GM18505 (cell line): Measurements from ENCODE around the gene ALPL.
"Not testable (repeated sequence)": the region's sequence is repeated elsewhere in the genome, so short reads cannot be mapped to it uniquely, and the experiment has no call there.

Experiments used
- ATAC-seq: cut with Tn5 transposase; IDR thresholded peaks from one replicate; pipeline ENCODE4 v1.9.1; 2021; ENCODE audit not compliant: unreplicated experiment
- POLR2A ChIP-seq: IDR thresholded peaks from 4 replicates; pipeline ENCODE4 v1.6.1; 2011; ENCODE audit warnings: borderline replicate concordance; ENCODE audit not compliant: insufficient read depth, insufficient read length; ENCODE audit errors: extremely low read depth

Gene ALPL

GRCh38 chr1:21509351-21510112, at the start of gene ALPL:
Gene ALPL (plus strand): TSS chr1:21509423. CDS start chr1:21554082, 44,659 bp downstream.
- ATAC-seq: no peak
- TF ChIP-seq POLR2A: no peak

- not testable (repeated sequence) for ATAC-seq
Measured at GRCh38 chr1:21465127-21465526, 44.1 kb upstream of the ALPL start.

- not testable (repeated sequence) for ATAC-seq
Measured at GRCh38 chr1:21467946-21468345, 41.3 kb upstream of the ALPL start.

- no peak for ATAC-seq
- no peak for TF ChIP-seq POLR2A
Measured at GRCh38 chr1:21468599-21468998, 40.6 kb upstream of the ALPL start.

- no peak for ATAC-seq
- no peak for TF ChIP-seq POLR2A
Measured at GRCh38 chr1:21469581-21469980, 39.6 kb upstream of the ALPL start.

- TF ChIP-seq POLR2A: no peak
- no peak for ATAC-seq
Measured at GRCh38 chr1:21472861-21473260, 36.4 kb upstream of the ALPL start.

GRCh38 chr1:21478356-21478755, 30.9 kb upstream of the ALPL start:
- ATAC-seq: no peak
- no peak for TF ChIP-seq POLR2A

GRCh38 chr1:21483881-21484280, 25.3 kb upstream of the ALPL start:
- ATAC-seq: not testable (repeated sequence)

GRCh38 chr1:21489146-21489545, 20.1 kb upstream of the ALPL start:
- TF ChIP-seq POLR2A: no peak
- ATAC-seq: no peak

GRCh38 chr1:21490774-21491487, 18.3 kb upstream of the ALPL start:
- ATAC-seq: no peak
- TF ChIP-seq POLR2A: no peak

GRCh38 chr1:21491488-21492355, 17.5 kb upstream of the ALPL start:
- no peak for TF ChIP-seq POLR2A
- ATAC-seq: no peak

GRCh38 chr1:21492356-21492625, 16.9 kb upstream of the ALPL start:
- ATAC-seq: no peak
- no peak for TF ChIP-seq POLR2A

GRCh38 chr1:21494196-21494595, 15.0 kb upstream of the ALPL start:
- TF ChIP-seq POLR2A: no peak
- no peak for ATAC-seq
